B cell (primary cell): ENCODE results near the gene HMCN1. TPM values are rescaled to one million over a fixed set of nuclear protein-coding genes. Genes with fewer than 3 reads are reported as not detected.

Source experiments
- ATAC-seq: fragments of 200-7000 bp; cut with Tn5 transposase; one replicate; pipeline ENCODE4 v1.10.0; 2021; ENCODE audit warnings: low read depth, mild to moderate bottlenecking, moderate number of reproducible peaks, moderate library complexity
- CTCF ChIA-PET: fragments of 350-600 bp; sonication (Branson Sonifier 250); formaldehyde crosslinking; loops from one replicate; lab custom pipeline; 2021; ENCODE audit warnings: antibody characterized with exemption, inconsistent platforms; lab: Charles Lee
- POLR2A ChIA-PET: fragments of 350-600 bp; sonication (Branson Sonifier 250); formaldehyde crosslinking; loops from one replicate; lab custom pipeline; 2021; ENCODE audit warnings: antibody characterized with exemption; lab: Charles Lee
- DNase-seq: peaks from one replicate; pipeline ENCODE4 v3.0.0; 2013
- H2AFZ ChIP-seq: 2 replicates; pipeline ENCODE4 v1.6.1; 2012; ENCODE audit warnings: mild to moderate bottlenecking, low read depth, low read length; ENCODE audit not compliant: insufficient read depth, poor library complexity, severe bottlenecking
- H3K27ac ChIP-seq, 2 donors: 1 replicate in 1 of 2; 2 replicates in 1 of 2; pipeline ENCODE4 v1.5.1; 2012 to 2013; ENCODE audit warnings: low read length in 2 of 2, mild to moderate bottlenecking in 2 of 2, moderate library complexity in 1 of 2
- H3K27me3 ChIP-seq, 4 experiments: fragments of 200-600 bp in 1 of 4; sonication (generic) in 1 of 4; replicated peaks in 1 of 4; 1 replicate in 2 of 4; 2 replicates in 2 of 4; pipeline versions ENCODE4 v1.6.1 to v1.7.0; 2013 to 2016; ENCODE audit warnings: low read length in 3 of 4, mild to moderate bottlenecking in 2 of 4, mixed read lengths in 1 of 4, moderate library complexity in 1 of 4; ENCODE audit not compliant: insufficient read depth in 4 of 4, control insufficient read depth in 3 of 4; ENCODE audit errors: control extremely low read depth in 1 of 4
- H3K36me3 ChIP-seq, 2 experiments: replicated peaks in 1 of 2; 1 replicate in 1 of 2; 2 replicates in 1 of 2; pipeline versions ENCODE4 v1.6.1 to v1.7.1; 2013; ENCODE audit warnings: low read length in 1 of 2; ENCODE audit not compliant: insufficient read depth in 2 of 2, control insufficient read depth in 1 of 2; ENCODE audit errors: control extremely low read depth in 1 of 2, extremely low read depth in 1 of 2
- H3K4me1 ChIP-seq, 2 donors: fragments of 200-600 bp in 1 of 2; sonication (generic) in 1 of 2; 1 replicate in 1 of 2; 2 replicates in 1 of 2; pipeline versions ENCODE4 v1.5.1 to v1.6.1; 2013 to 2017; ENCODE audit warnings: low read length in 2 of 2; ENCODE audit not compliant: control insufficient read depth in 2 of 2, insufficient read depth in 2 of 2
- H3K4me2 ChIP-seq: replicated peaks from 2 replicates; pipeline ENCODE3; 2012; ENCODE audit warnings: mild to moderate bottlenecking, low read depth, low read length; ENCODE audit not compliant: poor library complexity, severe bottlenecking
- H3K4me3 ChIP-seq, 5 experiments: fragments of 200-600 bp in 1 of 5; sonication (generic) in 1 of 5; 1 replicate in 3 of 5; 2 replicates in 2 of 5; pipeline versions ENCODE4 v1.5.1 to v1.7.0; 2011 to 2016; ENCODE audit warnings: low read length in 4 of 5, mild to moderate bottlenecking in 4 of 5, low read depth in 2 of 5, control low read depth in 1 of 5, moderate library complexity in 1 of 5; ENCODE audit not compliant: insufficient read depth in 1 of 5; ENCODE audit errors: control extremely low read depth in 1 of 5, extremely low read depth in 1 of 5
- H3K79me2 ChIP-seq: fragments of 200-600 bp; sonication (generic); one replicate; pipeline ENCODE4 v1.6.0; 2016; ENCODE audit warnings: low read length; ENCODE audit not compliant: control insufficient read depth, insufficient read depth
- H3K9ac ChIP-seq: fragments of 200-600 bp; sonication (generic); 2 replicates; pipeline ENCODE4 v1.6.1; 2017; ENCODE audit warnings: mild to moderate bottlenecking, low read length, moderate library complexity
- H3K9me3 ChIP-seq, 3 donors: one replicate each; pipeline versions ENCODE4 v1.6.1 to v1.7.1; 2013; ENCODE audit warnings: low read length in 2 of 3; ENCODE audit not compliant: control insufficient read depth in 2 of 3, insufficient read depth in 1 of 3; ENCODE audit errors: control extremely low read depth in 1 of 3
- H4K20me1 ChIP-seq: 2 replicates; pipeline ENCODE4 v1.6.0; 2012; ENCODE audit warnings: mild to moderate bottlenecking, low read length; ENCODE audit not compliant: insufficient read depth, control insufficient read depth, poor library complexity, severe bottlenecking
- H3K27ac Mint-ChIP-seq: one replicate; pipeline ENCODE4 v1.8.0; 2021; ENCODE audit warnings: mixed read lengths
- H3K27me3 Mint-ChIP-seq: one replicate; pipeline ENCODE4 v1.8.0; 2021; ENCODE audit warnings: mixed read lengths
- H3K4me1 Mint-ChIP-seq: one replicate; pipeline ENCODE4 v1.8.0; 2021; ENCODE audit warnings: mixed read lengths
- H3K4me3 Mint-ChIP-seq: one replicate; pipeline ENCODE4 v1.8.0; 2021; ENCODE audit warnings: mixed read lengths
- H3K9me3 Mint-ChIP-seq: one replicate; pipeline ENCODE4 v1.8.0; 2022; ENCODE audit warnings: mixed read lengths; ENCODE audit not compliant: insufficient read depth
- CTCF ChIP-seq: fragments of 200-600 bp; IDR thresholded peaks from one replicate; pipeline ENCODE4 v1.8.0; 2022; ENCODE audit warnings: antibody characterized with exemption, mild to moderate bottlenecking
- EZH2 ChIP-seq: IDR thresholded peaks from 2 replicates; pipeline ENCODE4 v1.6.1; 2012; ENCODE audit warnings: borderline replicate concordance, low read depth, mild to moderate bottlenecking, moderate library complexity, low read length; ENCODE audit not compliant: insufficient read depth, poor library complexity, severe bottlenecking
- WGBS: methylation state at CpG from one replicate; pipeline ENCODE4 v1.1.5; 2013; ENCODE audit warnings: missing lambda C conversion rate; ENCODE audit not compliant: insufficient coverage; 5-methylcytosine and 5-hydroxymethylcytosine counted together
- intact Hi-C: fragments of 100-400 bp; cut with micrococcal nuclease; formaldehyde crosslinking; loops from one replicate; pipeline ENCODE4 v1.10.0; 2022
- polyA plus RNA-seq: library from polyadenylated mRNA; depleted of rRNA; stranded (reverse); fragments of >200 nt; gene quantifications from 2 replicates; pipeline ENCODE4 v1.2.3, GENCODE V29; 2012
- total RNA-seq, 2 donors: library from RNA; stranded (reverse); fragments of 120-200 nt in 1 of 2; gene quantifications; 1 replicate in 1 of 2; 2 replicates in 1 of 2; pipeline versions ENCODE4 v1.2.3 to v1.2.4, GENCODE V29; 2013 to 2022

The HMCN1 gene
- total and polyA plus RNA-seq, 2 donors (not counting 1 experiment from before 2014, with no cell fraction given): not detected

GRCh38 chr1:186213225-186213607, 479.0 kb downstream of the HMCN1 start:
- no peak overlapping the region for H3K9ac ChIP-seq
- Mint-ChIP-seq H3K27me3 (peaks cover 10% of the 10 kb centered on the region), H3K27ac (no peak overlapping the region), H3K4me3 (no peak overlapping the region), H3K9me3 (no peaks in the 10 kb centered on the region), H3K4me1 (no peaks in the 10 kb centered on the region)
- no peaks in the 10 kb centered on the region for H3K4me1 ChIP-seq
- TF ChIP-seq EZH2 (no peak), CTCF (no peak)
- H3K4me2 ChIP-seq: no peak overlapping the region
- DNase-seq: no peak
- no peaks in the 10 kb centered on the region for H3K27me3 ChIP-seq
- no peak overlapping the region for H3K4me3 ChIP-seq
- no peak overlapping the region for H2AFZ ChIP-seq
- no peak for ATAC-seq
- intact Hi-C loops: loop anchor here (10.0 kb wide), 1 partner anchor 1408 kb away; no protein-coding TSS in a partner anchor
- H4K20me1 ChIP-seq: no peaks in the 10 kb centered on the region
- no peaks in the 10 kb centered on the region for H3K79me2 ChIP-seq
- WGBS: 100% methylated on average over 1 of the region's 2 CpGs
- ChIA-PET CTCF (interaction anchor here (1.0 kb wide), 1 partner anchor 493 kb away, joined by 4 read pairs; no protein-coding TSS in a partner anchor), POLR2A (no interaction called here)
- H3K27ac ChIP-seq: no peak overlapping the region
- no peaks in the 10 kb centered on the region for H3K36me3 ChIP-seq
- H3K9me3 ChIP-seq: no peaks in the 10 kb centered on the region

GRCh38 chr1:186214791-186215190, 480.6 kb downstream of the HMCN1 start:
- ChIA-PET POLR2A (no interaction called here), CTCF (interaction anchor here (1.7 kb wide), 1 partner anchor 402 kb away, joined by 6 read pairs; no protein-coding TSS in a partner anchor)
- no peak overlapping the region for H2AFZ ChIP-seq
- WGBS: no CpG with 5 or more reads among the region's 1 CpG
- H3K36me3 ChIP-seq: no peaks in the 10 kb centered on the region
- no peaks in the 10 kb centered on the region for H3K79me2 ChIP-seq
- Mint-ChIP-seq H3K9me3 (no peaks in the 10 kb centered on the region), H3K4me1 (peaks cover 5% of the 10 kb centered on the region), H3K4me3 (no peak overlapping the region), H3K27ac (no peak overlapping the region), H3K27me3 (peaks cover 8% of the 10 kb centered on the region)
- no peak overlapping the region for H3K4me3 ChIP-seq
- TF ChIP-seq CTCF: no peak
- no peak for TF ChIP-seq EZH2
- no peaks in the 10 kb centered on the region for H3K9me3 ChIP-seq
- peaks cover 0 to 5% of the 10 kb centered on the region in 2 donors for H3K4me1 ChIP-seq
- ATAC-seq (no peak), DNase-seq (no peak)
- intact Hi-C loops: loop anchor here (10.0 kb wide), 1 partner anchor 1410 kb away; no protein-coding TSS in a partner anchor
- no peaks in the 10 kb centered on the region for H4K20me1 ChIP-seq
- H3K4me2 ChIP-seq: no peak overlapping the region
- H3K9ac ChIP-seq: no peak overlapping the region
- H3K27ac ChIP-seq: no peak overlapping the region
- H3K27me3 ChIP-seq: no peaks in the 10 kb centered on the region
